ENCODE results near the gene ANKRD12.

ANKRD12 gene

GRCh38 chr18:9296233-9297006, 159.8 kb downstream of the ANKRD12 start:
- no peak for DNase-seq

- DNase-seq, result no peak
Measured at GRCh38 chr18:9297007-9297393, 160.4 kb downstream of the ANKRD12 start.

- DNase-seq, result no peak
Measured at GRCh38 chr18:9304388-9305070, 167.9 kb downstream of the ANKRD12 start.

- no peak for DNase-seq
Measured at GRCh38 chr18:9319333-9319732, 182.8 kb downstream of the ANKRD12 start.

- DNase-seq, result no peak
Measured at GRCh38 chr18:9321017-9321452, 184.5 kb downstream of the ANKRD12 start.

- DNase-seq, result no peak
Measured at GRCh38 chr18:9321736-9322135, 185.2 kb downstream of the ANKRD12 start.

- no peak for DNase-seq
Measured at GRCh38 chr18:9322744-9323143, 186.2 kb downstream of the ANKRD12 start.

- no peak for DNase-seq
Measured at GRCh38 chr18:9323750-9324445, 187.3 kb downstream of the ANKRD12 start.

GRCh38 chr18:9325716-9326115, 189.1 kb downstream of the ANKRD12 start:
- no peak for DNase-seq

GRCh38 chr18:9328776-9329175, 192.2 kb downstream of the ANKRD12 start:
- DNase-seq, result no peak

- DNase-seq, result no peak
Measured at GRCh38 chr18:9329471-9329870, 192.9 kb downstream of the ANKRD12 start.

GRCh38 chr18:9330419-9330818, 193.8 kb downstream of the ANKRD12 start:
- DNase-seq, result no peak

GRCh38 chr18:9333441-9334328, 197.1 kb downstream of the ANKRD12 start:
- DNase-seq, result no peak

- DNase-seq, result peak; percentile 95
Measured at GRCh38 chr18:9334329-9334972, 197.9 kb downstream of the ANKRD12 start, which contains the start of gene TWSG1. Gene TWSG1 (plus strand): TSS chr18:9334773. CDS start chr18:9337230, 2,457 bp downstream.

GRCh38 chr18:9334973-9335696, 198.6 kb downstream of the ANKRD12 start:
- DNase-seq, result peak; percentile 5

Data from CD4-positive, alpha-beta T cell treated with Interleukin-4 for 4 hours (primary cell).